Activated CD4-positive, alpha-beta T cell treated with anti-CD3 and anti-CD28 coated beads, Interleukin-2, amount 50 U/mL, for 16 hours (primary cell): ENCODE measurements around the gene FAM181B.
"Not testable (repeated sequence)": the region's sequence is repeated elsewhere in the genome, so short reads cannot be mapped to it uniquely, and the experiment has no call there.

Source experiments
- DNase-seq: peaks from one replicate; pipeline ENCODE4 v3.0.0-alpha.2; 2020

Gene FAM181B

DNA sequence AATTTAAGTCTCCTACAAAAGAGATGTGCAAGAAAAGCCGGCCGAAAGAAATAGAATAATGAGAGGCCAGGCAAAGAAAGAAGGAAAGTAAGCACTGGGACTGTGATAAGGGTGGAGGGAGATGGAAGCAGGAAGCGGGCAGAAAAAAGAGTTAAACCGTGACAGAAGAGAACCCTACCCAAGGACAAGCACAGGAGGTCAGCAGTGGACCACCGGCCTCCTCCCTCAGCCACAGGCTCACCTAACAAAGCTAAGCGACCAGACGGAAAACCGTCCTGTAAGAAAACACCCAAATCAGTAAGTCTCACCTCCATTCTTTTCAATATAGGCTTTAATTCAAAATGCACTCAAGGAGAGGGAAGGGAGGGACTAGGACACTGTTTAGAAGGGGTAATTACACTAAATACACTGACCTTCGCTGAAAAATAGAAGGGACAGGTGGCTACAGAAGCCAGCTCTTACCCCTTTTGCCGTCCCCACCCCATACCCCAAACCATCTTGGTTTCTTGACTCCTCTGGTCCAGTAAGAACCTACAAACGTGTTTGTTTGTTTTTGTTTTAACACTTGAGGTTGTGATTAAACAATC is 1.9 kb downstream of the FAM181B start:
- DNase-seq, result no peak

DNA sequence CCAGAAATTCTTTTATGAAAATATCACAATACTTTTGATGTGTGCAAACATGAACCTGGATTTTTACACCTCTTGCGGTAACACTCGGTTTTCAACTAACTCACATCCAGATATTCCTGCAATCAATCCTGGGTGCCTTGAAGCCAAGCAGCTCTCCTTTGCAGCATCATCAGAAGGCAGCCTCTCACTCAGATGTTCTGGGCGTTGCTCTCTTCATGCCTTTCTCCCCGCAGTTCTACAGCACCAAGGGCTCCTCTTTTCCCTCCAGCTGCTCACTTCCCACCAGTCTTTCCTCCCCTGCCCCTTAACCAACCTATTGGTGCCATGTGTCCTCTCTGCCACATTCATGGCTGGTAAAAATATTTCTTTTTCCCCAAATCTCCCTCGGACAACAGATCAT is 2.9 kb downstream of the FAM181B start:
- no peak for DNase-seq

DNA sequence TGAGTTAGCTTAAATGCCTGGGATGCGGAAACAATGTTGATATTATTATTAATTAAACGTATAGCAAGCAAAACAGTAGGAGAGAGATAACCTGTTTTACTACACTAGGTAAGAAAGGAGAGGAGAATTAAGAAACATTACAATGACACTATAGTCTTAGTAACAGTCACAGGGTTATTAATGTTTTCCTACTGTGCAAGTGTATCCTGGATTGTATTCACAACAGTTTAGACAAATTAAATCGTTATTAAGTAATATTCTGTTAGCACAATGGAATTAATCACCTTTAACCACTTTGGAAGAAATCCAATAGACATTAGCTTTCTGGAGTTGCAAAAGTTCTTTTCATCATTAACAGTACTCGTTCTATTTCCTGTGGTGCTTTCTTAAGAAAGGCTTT is 3.4 kb downstream of the FAM181B start:
- no peak for DNase-seq

DNA sequence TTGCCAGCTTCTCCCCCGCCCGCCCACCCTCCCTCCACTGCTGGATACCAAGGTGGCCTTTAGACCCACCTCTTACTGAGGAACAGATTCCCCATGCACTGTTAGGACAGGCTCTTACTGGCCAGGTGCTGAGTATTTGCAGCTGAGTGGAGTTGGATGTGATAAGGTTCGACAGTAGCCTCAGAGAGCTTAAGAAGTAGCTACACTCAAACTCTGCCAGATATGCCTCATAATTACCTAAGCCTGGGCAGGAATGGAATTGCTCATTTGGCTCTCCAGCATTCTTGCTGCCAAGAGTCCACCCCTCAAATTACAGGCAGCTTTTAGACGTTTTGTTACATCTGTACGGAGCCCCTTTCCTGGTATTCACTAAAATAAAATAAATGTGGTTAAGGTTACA is 9.6 kb downstream of the FAM181B start:
- DNase-seq, result no peak

DNA sequence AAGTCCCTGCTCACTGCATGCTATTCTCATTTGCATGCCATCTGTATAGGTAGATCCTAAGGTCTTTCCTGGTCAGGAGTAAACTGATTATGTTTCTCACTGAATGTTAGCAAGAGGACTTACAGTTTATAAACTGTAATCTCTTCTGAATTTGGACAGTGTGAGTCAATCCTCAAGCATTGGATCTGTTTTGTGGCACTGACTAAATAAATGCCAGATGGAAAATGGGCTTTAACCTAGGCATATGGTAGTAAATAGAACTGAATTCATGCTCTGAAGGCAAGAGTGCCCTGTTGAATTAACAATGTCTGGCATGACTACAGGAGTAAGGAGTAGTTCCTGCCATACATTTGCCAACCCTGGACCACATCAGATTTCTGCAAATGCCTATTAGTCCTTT is 11.4 kb downstream of the FAM181B start:
- no peak for DNase-seq

DNA sequence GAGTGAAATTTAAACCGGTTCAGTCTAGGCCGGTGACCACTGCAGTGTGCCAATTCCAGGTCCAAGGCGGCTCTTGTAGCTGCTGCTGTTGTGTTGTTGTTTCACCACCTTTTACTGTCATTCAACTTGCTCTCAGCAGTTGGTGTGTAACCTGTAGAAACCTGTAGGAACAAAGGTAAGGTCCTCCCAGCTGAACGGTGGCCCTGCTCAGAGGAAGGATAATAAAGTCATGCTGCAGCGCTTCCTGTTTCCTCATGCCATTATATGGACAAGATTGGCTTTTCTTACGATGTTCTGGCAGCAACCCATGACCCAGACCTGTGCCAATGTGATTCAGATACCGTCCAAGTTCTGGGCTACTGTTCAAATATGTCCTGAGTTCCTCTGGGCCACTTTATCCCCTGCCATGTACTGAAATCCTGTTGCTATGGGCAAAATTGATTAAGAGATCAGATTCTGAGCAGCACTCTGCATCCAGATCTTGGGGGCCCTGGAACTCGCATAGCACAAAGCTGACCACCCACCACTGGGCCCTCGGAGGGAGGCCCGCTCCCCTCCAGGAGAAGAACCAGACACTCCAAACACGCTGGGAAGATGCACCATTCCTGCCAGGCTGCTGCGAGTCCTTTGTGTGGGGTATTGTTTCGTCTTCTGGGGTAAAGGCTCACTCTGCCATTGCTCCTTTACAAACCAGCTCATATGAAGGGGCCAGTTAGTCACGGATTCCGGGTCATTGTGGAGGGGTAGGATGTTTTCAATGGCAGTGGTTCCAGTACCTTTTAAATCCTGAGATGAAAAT is 13.2 kb downstream of the FAM181B start:
- DNase-seq, result no peak

DNA sequence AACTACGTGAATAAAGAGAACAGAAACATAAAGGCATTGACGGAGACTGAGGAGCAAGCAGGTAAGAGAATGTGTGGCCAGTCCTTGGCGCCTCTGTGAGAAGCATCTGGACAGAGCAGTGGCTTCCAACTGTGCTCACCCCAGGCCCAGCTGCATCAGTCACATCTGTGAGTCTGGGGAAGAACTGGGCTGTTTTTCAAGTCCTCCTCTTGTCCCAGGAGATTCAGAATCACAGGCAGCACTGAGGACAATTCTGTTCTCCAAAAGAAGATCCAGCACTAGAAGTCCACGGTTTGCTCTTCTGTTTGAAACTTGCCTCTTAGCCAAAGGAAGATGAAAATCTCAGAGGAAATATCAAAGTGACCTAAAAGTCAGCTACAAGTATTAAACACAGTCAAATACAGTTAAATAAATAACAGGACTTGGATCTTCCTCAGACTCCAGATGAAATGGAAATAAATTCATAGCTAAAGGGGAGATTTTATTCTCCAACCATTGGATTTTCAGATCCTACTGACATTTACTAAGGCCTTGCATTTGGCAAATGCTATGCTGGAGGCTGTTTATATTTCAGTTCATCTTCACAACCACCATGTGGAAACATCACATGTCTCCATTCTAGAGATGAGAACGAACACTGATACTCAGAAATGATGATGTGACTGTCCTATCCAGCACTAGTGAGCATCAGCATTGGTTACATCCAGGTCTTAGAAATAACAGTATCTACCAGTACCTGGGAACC is 14.1 kb downstream of the FAM181B start:
- no peak for DNase-seq

DNA sequence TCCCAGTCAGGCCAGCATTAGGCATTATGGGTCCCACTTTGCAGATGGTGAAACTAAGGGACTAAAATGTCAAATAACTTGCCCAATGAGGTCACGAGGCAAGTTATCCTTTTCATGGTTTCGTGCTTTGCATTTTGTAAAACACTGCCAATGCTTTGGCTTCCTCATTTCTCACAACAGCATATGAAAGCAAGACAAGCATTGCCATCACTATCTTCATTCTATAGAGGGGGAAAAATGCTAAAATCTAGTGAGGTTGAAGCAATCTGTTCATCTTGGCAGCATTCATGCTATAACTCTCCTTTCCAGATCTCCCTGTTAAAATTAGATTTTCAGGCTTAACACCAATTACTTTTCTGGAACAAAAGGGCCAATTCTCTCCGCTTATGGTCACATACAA is 14.8 kb downstream of the FAM181B start:
- no peak for DNase-seq

DNA sequence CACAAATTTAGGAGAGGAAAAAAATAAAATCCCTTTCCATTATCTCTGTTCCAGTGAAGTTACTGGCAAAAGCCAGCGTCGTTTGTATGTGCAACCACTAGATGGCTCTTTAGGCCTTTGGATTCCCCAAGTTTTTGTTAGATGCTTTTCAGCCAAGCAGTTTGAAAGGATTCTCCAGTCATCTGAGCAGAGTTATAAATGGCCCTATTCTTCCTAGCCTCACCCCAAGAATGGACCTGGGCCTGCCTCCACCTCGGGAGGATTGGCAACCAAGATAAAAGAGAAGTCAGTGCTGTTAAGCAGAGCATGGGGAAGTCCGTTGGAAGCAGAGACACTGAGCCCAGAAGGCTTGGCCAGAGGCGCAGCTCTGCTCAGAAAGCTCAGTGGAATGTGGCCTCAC is 15.4 kb downstream of the FAM181B start:
- peak; percentile 26 for DNase-seq

DNA sequence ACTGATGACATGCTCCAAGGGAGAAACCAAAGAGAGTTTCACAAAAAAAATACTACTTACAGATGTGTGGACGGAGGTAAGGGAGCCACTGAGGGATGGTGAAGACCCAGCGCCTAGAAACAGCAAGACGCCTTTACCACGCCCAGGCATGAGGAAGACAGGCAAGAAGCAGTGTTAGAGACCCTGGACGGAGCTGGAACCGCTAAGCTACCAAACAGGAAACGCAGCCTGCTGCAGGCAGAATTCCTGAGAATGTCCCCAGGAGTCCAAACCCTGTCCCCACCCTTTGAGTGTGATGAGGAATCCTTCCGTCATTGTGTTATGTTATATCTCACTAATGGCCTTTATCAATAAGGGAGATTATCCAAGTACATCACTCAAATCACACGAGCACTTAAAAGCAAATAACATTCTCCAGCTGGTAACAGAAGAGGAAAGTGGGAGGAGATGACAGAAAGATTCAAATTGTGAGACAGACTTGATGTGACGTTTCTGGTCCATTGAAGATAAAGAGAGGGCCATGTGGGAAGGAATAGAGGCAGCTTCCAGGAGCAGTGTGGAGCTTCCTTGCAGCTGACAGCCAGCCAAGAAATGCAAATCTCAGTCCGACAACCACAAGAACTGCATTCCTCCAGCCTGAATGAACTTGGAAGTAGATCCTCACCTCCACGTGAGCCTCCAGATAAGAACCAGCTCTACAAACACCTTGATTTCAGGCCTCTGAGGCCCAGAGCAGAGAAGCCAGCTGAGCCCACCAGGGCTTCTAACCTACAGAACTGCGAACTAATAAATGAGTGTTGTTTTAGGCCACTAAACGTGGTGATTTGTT is 19.1 kb downstream of the FAM181B start:
- no peak for DNase-seq

DNA sequence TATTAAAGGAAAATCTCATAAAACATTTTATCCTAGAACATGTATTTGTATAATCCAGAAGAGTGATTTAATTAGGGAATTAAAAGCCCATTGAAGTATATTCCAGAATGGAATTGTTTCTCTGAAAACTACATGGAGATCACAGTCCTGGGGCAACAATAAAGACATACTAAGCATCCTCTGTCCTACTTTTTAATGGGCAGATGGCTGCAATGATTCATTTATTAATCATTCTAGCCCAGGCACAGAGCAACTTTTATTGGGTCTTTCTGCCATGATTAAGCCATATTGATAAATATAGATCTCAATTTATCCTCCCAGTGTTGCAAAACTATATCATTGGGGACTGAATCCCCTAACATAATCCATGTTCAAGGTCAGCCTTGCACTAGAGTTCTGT is 22.0 kb downstream of the FAM181B start:
- no peak for DNase-seq

DNA sequence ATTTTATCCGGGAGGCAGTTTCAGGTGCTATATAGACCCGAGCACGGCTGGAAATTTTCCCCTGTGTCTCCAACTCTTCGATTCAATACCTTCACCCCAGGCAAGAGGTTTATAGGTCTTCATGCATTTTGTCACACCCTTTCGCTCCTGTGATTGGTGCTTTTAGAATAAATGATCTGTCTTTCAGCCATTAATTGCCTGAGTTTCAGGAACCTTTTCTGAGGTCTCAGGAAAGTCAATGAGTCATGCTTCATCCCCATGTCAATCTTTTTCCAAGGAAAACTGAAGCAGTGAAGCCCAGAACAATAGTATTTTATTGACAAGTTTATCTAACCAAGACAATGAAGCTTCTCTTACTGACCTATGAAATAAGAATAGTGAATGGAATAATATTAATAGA is 29.9 kb downstream of the FAM181B start:
- DNase-seq, result no peak

DNA sequence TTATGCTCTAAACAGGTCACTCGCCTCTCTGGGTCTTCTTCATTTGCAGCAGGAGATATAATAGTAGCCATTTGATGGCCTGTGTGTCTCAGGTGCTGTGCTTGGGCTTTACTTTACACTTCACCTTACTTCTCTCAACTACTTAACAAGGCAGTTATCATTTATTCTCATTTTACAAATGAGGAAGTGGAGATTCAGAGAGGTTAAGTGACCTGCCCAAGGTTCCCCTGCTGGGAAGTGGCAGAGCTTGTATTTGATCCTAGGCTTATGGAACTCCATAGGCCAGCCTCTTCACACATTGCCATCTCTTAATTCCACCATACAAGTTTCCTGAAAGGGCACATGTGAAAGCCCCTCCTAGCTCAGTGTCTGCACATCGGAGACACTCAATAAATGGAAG is 30.4 kb downstream of the FAM181B start:
- DNase-seq, result no peak

DNA sequence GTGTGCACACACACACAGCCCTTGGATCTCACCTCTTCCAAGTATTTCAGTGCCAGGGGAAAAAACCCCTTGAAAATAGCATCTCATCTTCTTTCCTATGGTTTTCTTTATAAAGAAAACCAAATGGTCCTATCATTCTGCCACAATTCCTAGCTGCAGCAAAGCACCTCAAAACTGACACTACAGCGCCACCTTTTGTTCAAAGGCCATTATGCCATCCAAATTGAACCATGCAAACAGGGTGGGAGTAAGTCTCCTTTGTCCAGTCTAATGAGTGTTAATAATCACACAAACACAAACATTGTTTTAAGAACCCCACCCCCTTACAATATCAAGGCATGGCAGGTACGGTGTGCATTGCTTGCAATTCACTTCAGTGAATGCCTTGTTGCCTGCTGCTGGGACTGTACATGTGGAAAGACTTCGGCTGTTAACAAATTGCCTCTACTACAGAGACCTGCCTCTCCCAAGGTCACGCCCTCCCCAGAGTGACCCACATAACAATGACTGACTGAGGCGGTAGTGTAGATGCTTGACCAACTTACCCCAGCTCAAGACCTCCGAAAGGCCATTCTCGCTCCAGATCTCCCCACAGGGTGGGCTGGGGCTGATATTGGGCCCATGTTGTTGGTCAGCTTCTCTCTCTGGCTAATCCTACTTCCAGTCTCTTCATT is 31.7 kb downstream of the FAM181B start:
- peak; percentile 25 for DNase-seq

DNA sequence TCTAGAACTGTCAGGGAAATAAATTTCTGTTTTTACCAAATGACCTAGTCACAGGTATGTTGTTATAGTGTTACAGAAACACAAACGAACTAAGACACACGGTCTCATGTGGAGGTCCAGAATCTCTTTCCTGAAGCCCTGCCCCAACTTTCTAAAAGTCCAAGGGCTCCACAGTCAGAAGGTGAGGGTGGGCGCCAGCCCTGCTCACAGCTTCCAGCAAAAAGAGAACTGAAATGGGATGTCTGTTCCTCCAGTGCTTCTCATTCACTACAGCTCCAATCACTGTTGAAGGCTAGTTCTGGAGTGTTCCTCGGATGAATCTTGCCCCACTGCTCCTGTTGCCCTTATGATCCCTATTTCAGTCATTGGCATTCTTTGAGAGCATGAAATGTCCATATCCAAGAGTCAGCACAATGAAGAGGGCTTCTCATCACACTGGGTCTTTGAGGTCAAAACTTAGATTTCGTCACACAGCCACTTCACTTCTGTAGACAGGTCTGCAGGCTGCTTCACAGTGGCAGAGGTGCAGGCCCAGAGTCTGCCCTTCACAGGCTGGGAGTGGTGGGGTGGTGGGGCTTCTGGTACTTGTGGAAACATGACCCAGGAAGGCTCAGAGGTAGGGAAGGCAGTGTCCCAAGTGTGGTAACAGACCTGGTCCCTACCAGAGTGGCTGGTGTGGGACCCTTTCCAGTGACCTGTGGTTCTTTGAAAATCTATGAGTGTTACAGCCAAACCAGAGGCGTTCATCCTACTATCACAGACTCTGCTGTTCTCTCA is 34.9 kb downstream of the FAM181B start:
- no peak for DNase-seq

DNA sequence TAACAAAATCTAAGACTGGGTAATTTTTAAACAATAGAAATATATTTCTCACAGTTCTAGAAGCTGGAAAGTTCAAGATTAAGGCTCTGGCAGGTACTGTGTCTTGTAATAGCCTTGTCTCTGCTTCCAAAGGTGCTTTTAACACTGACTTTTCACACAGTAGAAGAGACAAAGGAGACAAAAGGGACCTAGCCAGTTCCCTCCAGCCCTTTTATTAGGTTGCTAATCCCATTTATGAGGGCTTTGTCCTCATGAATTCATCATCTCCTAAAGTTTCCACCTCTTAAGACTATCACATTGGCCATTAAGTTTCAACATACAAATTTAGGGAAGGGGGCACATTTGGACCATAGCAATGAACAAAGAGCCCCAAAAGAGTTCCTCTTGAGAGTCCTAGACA is 40.7 kb downstream of the FAM181B start:
- no peak for DNase-seq

DNA sequence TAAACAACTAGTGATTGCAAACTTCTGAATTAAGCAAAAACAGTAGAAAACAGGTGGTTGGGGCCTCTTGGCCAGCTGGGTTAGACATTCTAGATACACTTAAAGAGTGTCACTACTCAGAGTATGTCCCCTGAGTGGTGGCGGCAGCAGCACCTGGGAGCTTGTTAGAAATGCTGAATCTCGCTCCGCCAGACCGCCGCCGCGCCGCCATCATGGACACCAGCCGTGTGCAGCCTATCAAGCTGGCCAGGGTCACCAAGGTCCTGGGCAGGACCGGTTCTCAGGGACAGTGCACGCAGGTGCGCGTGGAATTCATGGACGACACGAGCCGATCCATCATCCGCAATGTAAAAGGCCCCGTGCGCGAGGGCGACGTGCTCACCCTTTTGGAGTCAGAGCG is 44.3 kb downstream of the FAM181B start:
- not testable (repeated sequence) for DNase-seq

DNA sequence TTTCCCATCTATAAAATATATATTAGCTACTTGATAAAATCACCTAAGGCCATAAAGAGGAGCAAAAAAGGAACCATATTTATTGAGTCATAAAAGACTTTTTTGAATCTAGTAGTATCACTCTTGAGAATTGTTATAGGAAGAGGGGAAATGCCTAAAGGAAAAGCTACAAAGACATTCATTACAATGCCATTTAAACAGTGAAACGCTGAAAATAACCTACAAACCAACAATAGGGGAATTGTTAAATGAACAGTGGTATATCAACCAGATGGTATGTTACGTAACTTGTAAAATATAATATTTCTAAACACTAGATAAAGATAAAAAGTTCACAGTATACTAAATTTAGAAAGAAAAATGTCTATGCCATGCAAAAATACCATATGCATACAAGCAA is 47.5 kb downstream of the FAM181B start:
- no peak for DNase-seq

DNA sequence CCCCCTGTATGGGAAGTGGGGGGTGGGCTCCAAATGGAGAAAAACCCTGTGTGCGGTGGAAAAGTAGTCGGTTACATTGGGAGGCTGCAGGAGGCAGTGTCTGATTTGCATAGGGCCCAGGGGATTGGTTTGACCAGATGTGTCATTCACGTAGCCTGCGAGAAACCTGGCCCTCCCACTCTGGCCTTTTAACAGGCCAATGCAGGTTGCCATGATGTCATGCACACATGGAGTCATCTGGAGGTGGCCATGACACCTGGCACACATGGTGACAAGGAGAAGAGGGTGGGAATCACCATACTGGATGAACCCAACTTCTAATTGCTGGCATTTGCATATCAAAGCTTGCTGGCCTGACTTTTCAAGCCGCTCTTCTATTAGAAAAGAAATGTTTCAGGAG is 50.6 kb downstream of the FAM181B start:
- no peak for DNase-seq

DNA sequence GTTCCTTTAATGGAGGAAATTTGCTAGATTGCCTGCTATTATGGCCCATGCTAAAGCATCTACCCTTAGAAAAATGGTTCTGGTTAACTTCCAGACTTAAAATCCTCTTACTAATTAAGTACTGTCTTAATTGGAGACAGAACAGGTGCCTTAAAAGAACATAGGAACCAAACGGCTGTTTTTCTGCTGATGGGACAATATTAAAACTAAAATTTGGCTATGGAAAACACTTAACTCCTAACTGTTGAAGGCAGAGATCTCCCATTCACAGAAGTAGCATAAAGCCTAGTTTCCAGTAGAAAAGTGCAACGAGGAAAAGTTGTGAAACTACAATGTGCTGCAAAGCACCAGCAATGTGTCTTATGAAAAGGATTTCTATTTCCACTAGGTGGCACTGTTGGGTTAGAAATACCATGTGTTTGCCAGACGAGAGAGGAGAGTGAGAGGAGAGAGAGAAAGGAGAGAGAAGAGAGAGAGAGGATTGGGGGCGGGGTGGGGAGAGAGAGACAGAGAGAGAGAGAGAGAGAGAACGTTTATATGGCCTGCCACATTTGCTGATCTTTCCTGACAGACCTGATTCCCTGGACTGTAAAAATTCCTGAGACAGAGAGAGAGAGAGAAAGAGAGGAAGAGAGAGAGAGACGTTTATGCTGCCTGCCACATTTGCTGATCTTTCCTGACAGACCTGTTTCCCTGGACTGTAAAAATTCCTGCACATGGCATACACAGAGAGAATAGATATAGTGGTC is 51.5 kb downstream of the FAM181B start:
- DNase-seq, result peak; percentile 74

DNA sequence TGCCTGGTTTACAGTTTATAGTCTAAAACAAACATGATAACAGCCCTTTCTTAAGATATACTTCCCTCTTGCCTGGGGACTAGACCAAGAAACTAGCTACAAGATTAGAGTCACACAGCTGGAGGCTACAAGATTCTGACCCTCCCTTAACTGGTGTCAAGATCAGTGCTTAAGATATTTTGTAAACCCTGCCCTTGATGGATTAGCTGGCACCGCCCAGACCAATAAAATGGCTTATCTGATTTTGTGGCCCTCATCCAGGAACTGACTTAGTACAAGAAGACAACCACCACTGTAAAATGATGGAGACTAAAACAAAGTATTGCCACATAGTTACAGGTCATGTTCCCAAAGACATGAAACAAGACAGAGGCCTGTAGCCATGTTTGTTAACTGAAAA is 53.4 kb downstream of the FAM181B start:
- peak; percentile 8 for DNase-seq
